Stimulated activated CD4-positive, alpha-beta T cell treated with anti-CD3 and anti-CD28 coated beads, Interleukin-1b, Interleukin-23, amount 100 ng/mL, for 1 hour (primary cell): ENCODE results near the gene ACBD5.
"Not testable (repeated sequence)": the region's sequence is repeated elsewhere in the genome, so short reads cannot be mapped to it uniquely, and the experiment has no call there.

ENCODE experiments used
- DNase-seq, 2 donors: peaks; one replicate each; pipeline ENCODE4 v3.0.0-alpha.2; 2020; ENCODE audit warnings: low read depth in 2 of 2

Gene ACBD5

DNA sequence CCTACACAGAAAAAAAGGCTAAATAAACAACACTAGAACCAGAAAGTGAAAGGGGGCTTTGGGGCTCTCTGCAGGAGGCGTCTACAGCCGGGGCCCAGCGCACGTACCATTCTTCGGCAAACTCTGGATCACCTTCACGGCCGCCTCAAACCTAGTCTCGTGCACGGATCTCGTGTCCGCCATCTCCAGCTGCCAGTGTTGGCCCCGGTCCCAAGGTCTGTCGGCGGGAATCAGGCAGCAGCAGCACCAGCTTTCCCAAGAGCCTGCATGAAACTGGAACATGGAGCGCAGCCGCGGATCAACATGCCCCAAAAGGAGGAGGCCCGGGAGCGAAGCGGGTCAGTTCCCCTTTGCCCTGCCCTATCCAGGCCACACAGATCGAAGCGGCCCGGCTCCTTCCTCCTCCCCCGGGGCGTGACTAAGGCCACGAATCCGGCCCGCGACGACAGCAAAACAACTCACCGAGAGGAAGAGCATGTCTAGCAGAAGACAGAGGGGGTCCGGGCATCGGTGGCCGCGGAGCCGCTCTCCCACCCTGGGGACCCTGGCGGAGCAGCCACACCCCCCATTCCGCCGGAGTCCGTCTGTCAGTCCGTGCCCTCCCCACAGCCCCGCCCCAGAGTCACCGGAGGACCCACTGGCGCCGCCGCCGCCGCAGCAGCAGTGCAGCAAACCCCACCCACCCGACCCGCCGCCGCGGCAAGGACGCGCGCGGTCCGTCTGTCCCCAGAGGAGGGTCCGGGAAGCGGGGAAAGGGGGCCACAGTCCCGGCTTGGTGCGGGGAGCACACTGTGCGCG, at the start of gene ACBD5:
Gene ACBD5, minus strand, starts transcription at position 586 of the 798 bp plus-strand sequence. Its CDS starts 109 bp downstream, at position 477.
- peak; percentile 37 to 45 for DNase-seq

- DNase-seq: no peak
Measured at GRCh38 chr10:27285093-27285492, 44.5 kb upstream of the ACBD5 start.

- no peak for DNase-seq
Measured at GRCh38 chr10:27276581-27276980, 36.0 kb upstream of the ACBD5 start.

- DNase-seq: not testable (repeated sequence)
Measured at GRCh38 chr10:27266025-27266424, 25.4 kb upstream of the ACBD5 start.

DNA sequence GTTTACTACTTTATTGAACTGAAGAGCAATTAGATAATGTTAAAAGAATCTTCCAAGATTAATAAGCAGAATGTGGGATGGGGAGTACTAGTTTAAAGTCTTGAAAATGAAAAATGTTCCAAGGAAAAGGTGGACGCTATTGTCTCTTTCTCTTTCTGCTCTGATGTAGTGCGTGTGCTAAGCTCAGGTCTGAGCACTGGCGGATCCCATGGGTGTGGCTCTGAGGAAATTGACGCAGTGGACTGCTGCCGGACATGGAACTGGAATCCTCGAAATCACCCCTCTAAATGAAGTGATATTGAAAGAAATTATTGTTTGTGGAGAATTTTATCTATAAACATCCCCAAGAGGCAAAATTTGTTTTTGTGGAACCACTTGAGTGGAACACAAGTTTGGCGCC, 22.2 kb upstream of the ACBD5 start:
- DNase-seq: not testable (repeated sequence)

DNA sequence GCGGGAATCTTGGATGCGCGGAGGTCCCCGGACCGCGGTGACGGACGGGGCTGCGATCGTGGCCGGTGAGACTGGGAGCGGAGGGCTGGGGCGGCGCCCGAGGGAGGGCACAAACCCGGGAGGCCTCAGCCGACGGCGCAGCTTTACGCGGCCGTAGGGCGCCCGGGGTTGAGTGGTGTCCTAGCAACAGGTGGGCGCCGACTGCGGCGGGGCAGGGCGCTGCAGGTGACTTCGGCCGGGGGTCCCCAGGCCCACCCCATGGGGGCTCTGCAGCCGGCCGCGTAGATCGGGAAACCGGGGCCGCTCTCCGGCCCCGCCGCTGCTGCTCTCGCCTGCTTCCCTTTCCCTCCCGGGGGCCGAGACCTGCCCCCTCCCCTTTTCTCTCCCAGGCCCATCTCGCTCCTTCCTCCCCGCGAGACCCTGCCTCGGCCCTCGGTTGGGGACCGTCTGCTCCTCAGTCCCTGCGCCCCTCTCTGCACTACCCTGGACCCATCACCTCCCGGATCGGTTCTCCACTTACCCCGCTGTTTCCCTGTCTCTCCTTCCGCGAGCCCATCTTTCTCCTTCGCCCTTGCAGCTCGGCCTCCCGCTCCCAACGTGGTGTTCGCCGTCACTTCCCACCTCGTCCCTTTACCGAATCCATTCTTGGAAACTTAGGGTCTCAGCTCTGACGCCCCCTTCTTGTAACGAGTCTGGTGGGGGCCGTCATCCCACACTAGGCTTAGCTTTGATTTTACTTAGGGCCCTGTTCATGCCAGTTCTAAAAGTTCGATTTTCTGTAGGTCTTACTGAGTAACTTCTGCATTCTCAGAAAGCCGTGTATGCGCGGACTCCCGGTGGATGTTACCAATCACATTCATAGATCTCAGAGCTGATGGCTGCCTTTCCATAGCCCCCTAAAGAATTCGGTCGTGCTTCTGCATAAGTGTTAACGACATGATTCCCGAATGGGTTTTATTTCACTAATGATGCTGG, 18.5 kb upstream of the ACBD5 start:
- no peak for DNase-seq

DNA sequence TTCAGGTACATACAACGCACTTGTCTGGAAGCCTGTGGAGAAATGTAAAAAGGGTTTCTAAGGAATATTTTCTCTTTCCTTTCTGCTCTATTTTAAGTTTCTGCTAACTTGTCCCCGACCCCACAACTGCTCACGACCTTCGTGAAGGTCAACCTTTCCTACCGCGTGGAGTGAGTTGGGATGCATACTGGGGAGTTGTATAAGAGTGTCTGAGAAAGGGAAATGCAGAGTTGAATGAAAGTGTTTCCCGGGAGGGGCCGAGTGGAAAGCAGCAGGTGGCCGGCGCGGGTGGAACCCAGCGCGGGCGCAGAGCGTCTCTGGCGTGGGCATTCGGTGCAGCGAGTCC, 17.9 kb upstream of the ACBD5 start:
- DNase-seq: no peak

DNA sequence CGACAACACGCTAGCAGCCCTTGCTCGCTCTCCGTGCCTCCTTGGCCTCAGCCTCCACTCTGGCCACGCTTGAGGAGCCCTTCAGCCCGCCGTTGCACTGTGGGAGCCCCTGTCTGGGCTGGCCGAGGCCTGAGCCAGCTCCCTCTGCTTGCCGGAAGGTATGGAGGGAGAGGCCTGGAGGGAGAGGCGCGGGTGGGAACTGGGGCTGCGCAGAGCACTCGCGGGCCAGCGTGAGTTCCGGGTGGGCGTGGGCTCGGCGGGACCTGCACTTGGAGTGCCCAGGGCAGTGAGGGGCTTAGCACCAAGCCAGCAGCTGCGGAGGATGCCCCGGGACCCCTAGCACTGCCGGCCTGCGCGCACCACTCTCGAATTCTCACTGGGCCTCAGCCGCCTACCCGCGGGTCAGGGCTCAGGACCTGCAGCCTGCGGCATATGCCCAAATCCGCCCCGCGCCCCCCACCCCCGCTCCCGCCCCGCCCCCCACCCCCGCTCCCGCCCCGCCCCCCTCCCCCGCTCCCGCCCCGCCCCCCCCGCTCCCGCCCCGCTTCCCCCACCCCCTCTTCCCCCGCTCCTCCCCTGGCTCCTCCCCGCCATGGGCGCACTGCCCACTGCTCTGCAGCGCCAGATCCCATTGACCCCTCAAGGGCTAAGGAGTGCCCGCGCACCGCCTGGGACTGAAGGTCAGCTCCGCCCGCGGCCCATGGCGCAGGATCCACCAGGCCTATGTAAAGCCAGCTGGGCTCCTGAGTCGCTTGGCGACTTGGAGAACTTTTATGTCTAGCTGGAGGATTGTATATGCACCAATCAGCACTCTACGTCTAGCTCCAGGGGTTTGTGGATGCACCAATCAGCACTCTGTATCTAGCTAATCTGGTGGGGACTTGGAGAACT, 15.9 kb upstream of the ACBD5 start:
- DNase-seq: no peak

- DNase-seq: no peak
Measured at GRCh38 chr10:27253576-27253975, 13.0 kb upstream of the ACBD5 start.

DNA sequence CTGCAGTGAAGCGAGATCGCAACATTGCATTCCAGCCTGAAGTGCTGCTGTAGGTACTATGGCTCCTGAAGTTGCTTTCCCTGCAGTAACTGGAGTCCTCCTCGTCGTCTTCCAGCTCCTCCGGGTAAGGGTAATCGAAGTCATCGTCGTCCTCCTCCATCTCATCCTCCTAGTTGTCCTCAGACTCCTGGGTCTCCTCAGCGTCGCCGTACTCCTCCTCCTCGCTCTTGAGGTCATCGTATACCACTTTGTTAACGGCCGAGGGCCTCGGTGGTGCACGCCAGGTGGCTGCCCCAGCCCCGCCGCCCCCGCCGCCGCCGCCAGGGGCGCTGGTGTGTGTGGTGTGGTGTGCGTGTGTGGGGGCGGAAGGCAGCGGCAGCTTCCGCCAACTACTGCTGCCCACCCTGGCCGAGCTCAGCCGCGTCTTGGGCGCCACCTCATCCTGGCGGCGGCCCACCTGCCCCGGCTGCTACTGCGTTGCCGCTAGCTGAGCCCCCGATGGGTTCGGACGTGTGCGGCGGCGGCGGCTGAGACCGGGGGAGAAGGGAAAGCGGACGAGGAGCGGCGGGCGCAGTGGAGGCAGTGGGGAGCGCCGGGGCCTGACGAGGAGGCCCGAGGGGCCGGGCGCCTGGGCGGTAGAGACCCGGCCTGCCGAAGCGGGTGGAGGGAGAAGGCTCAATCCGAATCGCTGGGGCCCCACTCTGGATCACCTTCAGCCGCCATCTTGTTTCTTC, 11.8 kb upstream of the ACBD5 start:
- DNase-seq: peak; percentile 52 to 81

DNA sequence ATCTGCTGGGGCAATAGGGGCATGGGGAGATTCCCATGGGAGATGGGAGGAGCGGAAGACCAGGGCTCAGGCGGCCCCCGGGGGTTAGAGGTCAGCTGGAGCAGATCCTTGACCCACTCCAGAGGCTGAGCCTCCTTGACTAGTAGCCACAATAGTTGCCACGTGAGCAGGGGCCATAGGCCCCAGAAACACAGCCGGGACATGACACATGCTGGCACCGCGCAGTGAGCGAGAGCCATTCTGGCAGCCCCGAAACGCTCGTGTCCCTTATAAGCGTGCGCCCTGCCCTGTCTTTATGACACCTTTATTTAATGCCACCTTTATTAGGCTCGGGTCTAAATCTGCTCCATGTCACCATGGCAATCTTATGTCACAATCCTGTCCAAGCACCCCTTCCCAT, 11.0 kb upstream of the ACBD5 start:
- DNase-seq: no peak

DNA sequence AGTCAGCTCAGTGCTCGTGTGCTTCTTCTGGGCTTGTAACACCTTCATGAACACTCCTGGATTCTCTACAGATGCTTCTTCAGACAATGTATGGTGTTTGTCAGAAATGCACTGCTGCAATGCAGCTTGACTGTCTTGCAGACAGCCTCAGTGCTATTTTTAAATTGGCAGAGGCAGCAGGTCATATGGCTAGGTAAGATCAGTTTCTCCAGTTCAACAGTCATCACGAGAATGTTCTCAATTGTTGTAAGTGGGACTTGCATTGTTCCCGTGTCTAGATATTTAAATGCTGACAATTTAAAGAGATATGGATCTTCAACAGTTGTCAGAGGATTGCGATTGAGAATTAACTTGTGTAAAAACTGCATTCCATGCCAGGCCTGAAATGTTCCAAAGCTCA, 7.6 kb upstream of the ACBD5 start:
- no peak for DNase-seq

DNA sequence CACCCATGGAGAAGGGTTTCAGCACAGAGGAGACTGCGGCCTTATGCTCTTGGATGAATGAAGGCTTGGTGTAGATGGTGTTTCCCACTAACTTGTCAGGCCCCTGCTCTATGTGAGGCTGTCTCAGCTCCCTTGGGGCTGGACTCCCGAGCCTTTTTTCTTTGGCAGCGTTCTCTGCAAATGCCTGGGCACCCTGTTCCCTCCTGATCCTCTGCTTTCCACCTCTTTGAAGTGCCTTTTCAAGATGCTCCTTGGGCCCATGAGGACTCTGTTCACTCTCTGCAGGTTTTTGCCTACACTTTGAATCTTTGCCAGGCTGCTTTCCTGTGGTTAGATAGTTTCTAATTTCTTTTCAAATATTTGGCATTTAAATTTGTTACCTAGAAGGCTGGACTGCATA, 6.8 kb upstream of the ACBD5 start:
- DNase-seq: no peak

DNA sequence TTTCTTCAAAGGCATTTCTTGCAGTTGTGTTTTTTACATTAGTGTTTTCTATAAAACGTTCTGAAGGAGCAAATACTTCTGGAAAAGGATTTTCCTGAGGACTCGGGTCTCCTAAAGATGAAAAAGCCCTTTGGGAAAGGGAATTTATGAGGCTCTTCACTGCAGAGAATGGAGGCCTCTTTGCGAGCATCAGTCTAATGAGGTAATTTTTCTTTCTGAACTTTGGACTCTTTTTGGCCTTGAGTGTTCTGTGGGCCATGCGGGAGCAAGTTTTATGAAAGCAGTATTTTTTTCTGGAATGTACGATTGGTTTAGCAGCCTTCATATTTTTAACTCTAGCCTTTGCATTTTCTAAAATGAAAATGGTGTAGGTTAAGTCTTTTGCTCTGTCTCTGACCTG, 6.4 kb upstream of the ACBD5 start:
- DNase-seq: no peak

GRCh38 chr10:27245836-27246235, 5.2 kb upstream of the ACBD5 start:
- no peak for DNase-seq

GRCh38 chr10:27244976-27245375, 4.4 kb upstream of the ACBD5 start:
- no peak for DNase-seq

DNA sequence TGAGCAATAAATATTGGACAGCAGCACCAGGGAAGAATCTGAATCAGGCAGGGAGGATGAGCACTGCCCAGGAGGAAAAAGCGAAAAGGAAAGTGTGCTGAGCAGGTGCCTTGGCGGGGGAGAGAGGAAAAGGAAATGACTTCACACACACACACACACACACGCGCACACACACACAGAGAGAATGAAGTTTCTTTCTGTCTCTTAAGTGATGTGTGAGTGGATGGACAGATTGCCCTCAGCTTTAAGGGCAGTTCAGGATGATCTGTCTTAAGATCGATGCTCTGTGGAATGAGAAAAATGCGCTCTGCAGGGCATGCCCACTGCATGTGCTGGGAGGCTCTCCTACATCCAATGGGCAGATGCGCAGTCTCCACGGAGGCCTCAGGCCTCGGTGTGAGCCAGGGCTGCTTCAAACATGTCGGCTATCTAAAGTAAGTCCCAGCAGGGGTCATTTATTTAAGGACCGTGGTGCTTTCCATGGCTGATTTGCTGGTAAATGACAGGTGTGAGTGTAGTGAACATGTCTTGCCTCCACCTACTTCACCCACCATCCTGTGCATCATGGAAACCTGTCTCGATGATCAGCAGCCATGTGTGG, 2.5 kb upstream of the ACBD5 start:
- peak in 1 of 2 donors; percentile 50 for DNase-seq

DNA sequence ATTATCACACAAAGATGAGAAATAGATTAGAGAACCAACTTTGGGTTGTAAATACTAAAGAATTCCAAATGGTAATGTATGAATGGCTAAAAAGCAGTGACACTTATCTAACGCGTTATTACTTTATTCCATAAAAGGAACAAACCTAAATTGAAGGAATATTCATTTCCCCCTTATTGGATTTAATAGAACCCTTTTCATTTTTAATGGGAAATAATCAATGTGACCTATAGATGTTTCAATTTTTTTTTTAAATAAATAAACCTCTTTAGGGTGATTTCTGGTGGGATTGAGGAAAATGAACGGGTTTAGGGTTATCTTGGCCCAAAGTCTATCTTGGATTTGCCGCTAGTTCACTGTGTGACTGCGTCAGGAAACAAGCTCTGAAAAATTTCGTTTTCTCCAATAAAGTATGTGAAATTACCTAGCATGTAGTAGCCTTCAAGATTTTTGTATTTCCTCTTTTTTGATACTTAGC, 1.9 kb upstream of the ACBD5 start:
- DNase-seq: no peak

DNA sequence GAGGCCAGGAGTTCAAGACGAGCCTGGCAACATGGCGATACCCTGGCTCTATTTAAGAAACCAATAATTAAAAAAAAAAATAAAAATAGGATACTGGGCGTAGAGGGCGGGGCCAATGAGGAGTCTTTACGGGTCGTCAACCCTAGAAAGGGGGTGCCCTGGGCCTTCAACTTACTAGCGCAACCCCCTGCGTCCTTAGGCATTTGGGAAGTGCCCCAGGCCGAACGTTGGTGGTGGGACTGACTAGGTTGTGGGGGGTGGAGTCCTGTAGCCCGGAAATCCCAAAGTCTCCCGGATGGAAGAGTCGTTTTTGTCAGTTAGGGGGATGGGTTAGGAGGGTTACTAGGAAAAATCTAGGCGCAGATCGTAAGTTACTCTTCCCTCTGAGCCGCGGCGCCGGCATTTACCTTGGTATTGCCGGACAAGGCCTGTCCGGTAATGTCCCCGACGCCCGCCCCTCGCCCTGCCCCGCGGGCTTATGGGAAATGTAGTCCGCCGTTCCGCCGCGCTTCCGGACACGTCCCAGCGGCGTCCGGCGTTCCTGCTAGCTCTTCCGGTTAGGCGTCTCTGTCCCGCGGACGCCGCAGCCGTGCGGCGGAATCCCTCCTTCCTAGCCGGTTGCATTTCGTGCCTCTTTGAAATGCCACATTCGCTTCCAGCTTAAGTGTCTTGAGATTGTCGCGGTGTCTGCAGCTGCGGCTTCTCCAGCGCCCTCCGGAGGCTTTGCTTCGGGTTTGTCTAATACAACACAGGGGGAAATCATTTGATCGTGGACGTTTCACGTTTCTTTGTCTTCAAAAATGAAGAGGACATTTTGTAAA, 1.3 kb upstream of the ACBD5 start:
- DNase-seq: peak; percentile 60 to 74
